SK-N-MC (cell line): ENCODE results near the gene ZNF521.

ENCODE experiments used
- DNase-seq: peaks from one replicate; pipeline ENCODE4 v3.0.0-alpha.2; 2011; ENCODE audit warnings: low read depth, low spot score
- H3K27ac ChIP-seq: fragments of 200-600 bp; sonication (generic); 2 replicates; pipeline ENCODE4 v1.5.1; 2016; ENCODE audit warnings: mixed run types
- H3K36me3 ChIP-seq: fragments of 200-600 bp; sonication (generic); 2 replicates; pipeline ENCODE4 v1.6.1; 2017; ENCODE audit warnings: antibody characterized with exemption, low read length, mixed read lengths; ENCODE audit not compliant: insufficient read depth
- H3K4me3 ChIP-seq: fragments of 200-600 bp; sonication (generic); 2 replicates; pipeline ENCODE4 v1.5.1; 2016
- H3K9ac ChIP-seq: fragments of 200-600 bp; sonication (generic); 2 replicates; pipeline ENCODE4 v1.8.0; 2017; ENCODE audit warnings: mixed run types, mixed read lengths; ENCODE audit not compliant: insufficient read length
- H3K9me3 ChIP-seq: fragments of 200-600 bp; sonication (generic); 2 replicates; pipeline ENCODE4 v1.6.1; 2017; ENCODE audit warnings: low read depth, mild to moderate bottlenecking, antibody characterized with exemption, low read length, moderate library complexity, mixed read lengths
- EZH2 ChIP-seq: fragments of 200-600 bp; sonication (generic); IDR thresholded peaks from one replicate; pipeline ENCODE4 v1.6.1; 2017; ENCODE audit warnings: antibody characterized with exemption
- FOXP2 ChIP-seq: optimal IDR thresholded peaks from 2 replicates; pipeline ENCODE3; 2011; ENCODE audit warnings: mild to moderate bottlenecking, moderate library complexity; ENCODE audit not compliant: insufficient read depth; ENCODE audit errors: extremely low read length, control extremely low read depth
- POLR2AphosphoS5 ChIP-seq: IDR thresholded peaks from 2 replicates; pipeline ENCODE4 v1.6.1; 2012; ENCODE audit warnings: mild to moderate bottlenecking, low read depth, low read length, borderline replicate concordance

Gene ZNF521

GRCh38 chr18:25097569-25098056, 254.4 kb downstream of the ZNF521 start:
- H3K9me3 ChIP-seq: no peaks in the 10 kb centered on the region
- H3K4me3 ChIP-seq: no peak overlapping the region
- no peak overlapping the region for H3K9ac ChIP-seq
- no peak for TF ChIP-seq FOXP2
- TF ChIP-seq POLR2AphosphoS5: no peak
- TF ChIP-seq EZH2: no peak
- DNase-seq: no peak
- no peak overlapping the region for H3K27ac ChIP-seq
- no peaks in the 10 kb centered on the region for H3K36me3 ChIP-seq

- no peaks in the 10 kb centered on the region for H3K9me3 ChIP-seq
- no peak overlapping the region for H3K27ac ChIP-seq
- TF ChIP-seq POLR2AphosphoS5 (no peak), EZH2 (no peak), FOXP2 (no peak)
- DNase-seq: no peak
- no peak overlapping the region for H3K9ac ChIP-seq
- no peak overlapping the region for H3K4me3 ChIP-seq
- no peaks in the 10 kb centered on the region for H3K36me3 ChIP-seq
Observed at GRCh38 chr18:25097057-25097456, 254.9 kb downstream of the ZNF521 start.

DNA sequence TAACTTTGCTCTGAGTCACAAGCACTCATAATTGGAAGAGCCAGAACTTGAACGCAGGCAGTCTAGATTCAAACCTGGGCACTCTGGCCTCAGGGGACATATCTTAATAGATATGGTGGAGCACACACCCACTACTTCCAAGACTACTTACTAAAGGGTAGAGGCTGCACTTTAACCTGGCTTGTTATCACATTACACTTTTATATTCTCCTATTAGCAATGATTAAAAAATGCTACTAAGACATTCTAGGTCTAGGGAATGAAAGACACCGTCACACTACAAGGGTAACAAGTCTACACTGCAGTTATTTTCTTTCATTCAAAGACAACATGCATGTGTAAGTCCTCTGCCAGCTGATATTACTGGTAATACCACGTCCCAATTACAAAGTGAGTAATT, 258.8 kb downstream of the ZNF521 start:
- H3K9me3 ChIP-seq: no peaks in the 10 kb centered on the region
- H3K27ac ChIP-seq: no peak overlapping the region
- no peak overlapping the region for H3K4me3 ChIP-seq
- TF ChIP-seq EZH2 (no peak), POLR2AphosphoS5 (no peak), FOXP2 (no peak)
- no peaks in the 10 kb centered on the region for H3K36me3 ChIP-seq
- no peak overlapping the region for H3K9ac ChIP-seq
- DNase-seq: no peak

- DNase-seq: no peak
- H3K36me3 ChIP-seq: no peaks in the 10 kb centered on the region
- TF ChIP-seq FOXP2 (no peak), EZH2 (no peak), POLR2AphosphoS5 (no peak)
- no peak overlapping the region for H3K4me3 ChIP-seq
- no peak overlapping the region for H3K9ac ChIP-seq
- no peak overlapping the region for H3K27ac ChIP-seq
- no peaks in the 10 kb centered on the region for H3K9me3 ChIP-seq
Observed at GRCh38 chr18:25089470-25089869, 262.5 kb downstream of the ZNF521 start.

DNA sequence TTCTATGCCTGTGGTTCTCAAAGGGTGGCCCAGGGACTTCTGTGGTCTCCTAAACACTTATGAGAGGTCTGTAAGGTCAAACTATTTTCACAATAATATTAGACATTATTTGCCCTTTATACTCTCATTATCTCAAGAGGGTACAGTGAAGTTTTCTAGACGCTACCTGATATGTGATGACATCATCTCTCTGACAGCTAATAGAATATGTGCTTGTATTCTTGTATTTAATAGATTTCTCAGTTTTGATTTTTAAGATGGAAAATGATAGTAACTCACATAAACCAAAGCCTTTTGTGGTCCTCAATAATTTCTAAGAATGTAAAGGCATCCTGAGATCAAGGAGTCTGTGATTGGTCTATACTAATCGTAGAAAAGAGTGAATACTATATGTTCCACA, 265.1 kb downstream of the ZNF521 start:
- H3K27ac ChIP-seq: no peak overlapping the region
- H3K9ac ChIP-seq: no peak overlapping the region
- TF ChIP-seq FOXP2 (no peak), EZH2 (no peak), POLR2AphosphoS5 (no peak)
- H3K9me3 ChIP-seq: no peaks in the 10 kb centered on the region
- H3K4me3 ChIP-seq: no peak overlapping the region
- no peaks in the 10 kb centered on the region for H3K36me3 ChIP-seq
- DNase-seq: no peak

GRCh38 chr18:25081001-25081400, 271.0 kb downstream of the ZNF521 start:
- TF ChIP-seq FOXP2: no peak
- no peak for TF ChIP-seq EZH2
- no peak for TF ChIP-seq POLR2AphosphoS5
- H3K36me3 ChIP-seq: no peaks in the 10 kb centered on the region
- no peaks in the 10 kb centered on the region for H3K9me3 ChIP-seq
- no peak overlapping the region for H3K9ac ChIP-seq
- DNase-seq: no peak
- no peak overlapping the region for H3K27ac ChIP-seq
- no peak overlapping the region for H3K4me3 ChIP-seq

DNA sequence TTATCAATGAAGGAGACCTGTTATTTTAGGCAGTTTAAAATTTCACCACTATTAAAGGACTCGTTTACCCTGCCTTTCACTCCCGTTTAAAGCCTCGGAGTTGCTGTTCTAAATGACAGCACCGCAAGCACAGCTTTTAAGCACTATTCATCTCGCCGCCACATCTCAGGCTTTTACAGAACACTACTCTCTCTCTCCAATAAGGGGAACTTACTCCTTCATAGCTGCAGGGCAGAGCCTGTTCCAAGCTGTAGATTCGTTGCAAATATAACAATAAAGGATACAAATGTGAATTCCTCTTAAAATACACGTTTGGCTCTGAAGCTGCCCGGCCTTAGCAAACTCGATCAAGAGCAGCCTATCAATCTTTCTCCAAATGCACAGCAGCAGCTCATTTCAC, 271.8 kb downstream of the ZNF521 start:
- Histone ChIP-seq H3K4me3 (no peak overlapping the region), H3K9me3 (no peaks in the 10 kb centered on the region), H3K27ac (no peak overlapping the region), H3K9ac (no peak overlapping the region), H3K36me3 (no peaks in the 10 kb centered on the region)
- no peak for TF ChIP-seq EZH2
- TF ChIP-seq FOXP2: no peak
- DNase-seq: no peak

DNA sequence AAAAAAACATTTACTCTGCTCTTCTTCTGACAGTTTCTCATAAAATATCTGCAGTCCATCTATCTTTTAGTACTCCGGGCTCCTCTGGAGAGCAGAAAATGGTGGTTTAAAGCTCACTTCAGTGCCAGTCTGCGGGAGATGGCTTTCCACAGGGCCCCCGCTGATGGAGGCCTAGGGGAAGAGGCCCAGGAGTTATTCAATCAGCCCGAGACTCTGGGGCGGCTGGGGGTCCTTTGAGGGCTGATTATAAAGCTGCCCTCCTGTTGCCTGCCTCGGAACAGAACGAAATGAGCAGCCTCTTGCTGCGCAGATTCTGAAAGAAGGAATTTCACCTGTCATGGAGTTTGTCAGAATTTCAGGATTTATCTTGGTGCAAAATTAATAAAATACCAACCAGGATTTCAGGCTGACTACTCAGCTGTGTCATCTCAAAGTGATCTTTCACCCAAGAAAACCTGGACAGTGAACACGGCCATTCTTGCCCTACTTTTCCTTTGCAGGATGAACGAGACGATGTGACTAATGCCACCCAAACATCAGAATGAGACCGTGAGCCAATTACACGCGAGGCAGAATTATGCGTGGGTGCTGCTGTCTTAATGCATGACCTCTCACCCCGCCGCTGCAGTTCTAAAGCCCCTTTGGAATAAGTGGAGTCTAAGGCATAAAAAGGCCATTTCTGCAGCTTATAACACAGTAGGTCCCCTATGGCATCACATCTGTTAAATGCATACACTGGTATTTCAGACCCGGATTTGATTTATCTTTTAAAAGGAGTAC, 273.8 kb downstream of the ZNF521 start:
- DNase-seq: no peak
- Histone ChIP-seq H3K9me3 (no peaks in the 10 kb centered on the region), H3K4me3 (no peak overlapping the region), H3K36me3 (no peaks in the 10 kb centered on the region), H3K9ac (no peak overlapping the region), H3K27ac (no peak overlapping the region)
- TF ChIP-seq EZH2 (no peak), POLR2AphosphoS5 (no peak), FOXP2 (no peak)
